Duodenal mucosa (tissue), 2 donors: ENCODE data around the gene SLN.

Source experiments
- H3K27ac ChIP-seq: one replicate; pipeline ENCODE4 v1.7.0; 2013; ENCODE audit warnings: low read depth, low read length
- H3K27me3 ChIP-seq, 2 donors: one replicate each; pipeline ENCODE4 v1.7.0; 2013; ENCODE audit warnings: low read length in 2 of 2, control low read depth in 1 of 2; ENCODE audit not compliant: insufficient read depth in 2 of 2, control insufficient read depth in 1 of 2
- H3K36me3 ChIP-seq, 2 donors: one replicate each; pipeline ENCODE4 v1.7.0; 2013; ENCODE audit warnings: low read length in 2 of 2, control low read depth in 1 of 2; ENCODE audit not compliant: insufficient read depth in 2 of 2, control insufficient read depth in 1 of 2
- H3K4me1 ChIP-seq, 2 donors: one replicate each; pipeline ENCODE4 v1.7.0; 2013; ENCODE audit warnings: low read length in 2 of 2, control low read depth in 1 of 2; ENCODE audit not compliant: insufficient read depth in 2 of 2, control insufficient read depth in 1 of 2
- H3K4me3 ChIP-seq, 2 donors: one replicate each; pipeline ENCODE4 v1.7.0; 2013; ENCODE audit warnings: low read length in 2 of 2, low read depth in 1 of 2
- H3K9ac ChIP-seq, 2 donors: one replicate each; pipeline ENCODE4 v1.7.0; 2013; ENCODE audit warnings: low read length in 2 of 2, low read depth in 1 of 2
- H3K9me3 ChIP-seq, 2 donors: one replicate each; pipeline ENCODE4 v1.7.0; 2013; ENCODE audit warnings: low read length in 2 of 2, control low read depth in 1 of 2; ENCODE audit not compliant: control insufficient read depth in 1 of 2

The SLN gene

GRCh38 chr11:107743191-107743590 lies 31.3 kb upstream of the SLN start:
- Histone ChIP-seq H3K27ac (no peak overlapping the region), H3K9ac (no peak overlapping the region), H3K4me1 (no peaks in the 10 kb centered on the region), H3K9me3 (no peaks in the 10 kb centered on the region), H3K27me3 (no peaks in the 10 kb centered on the region), H3K36me3 (no peaks in the 10 kb centered on the region), H3K4me3 (no peak overlapping the region)

- H3K27ac ChIP-seq, result no peak overlapping the region
These were observed 29.4 kb upstream of the SLN start for GRCh38 chr11:107741044-107741823.

GRCh38 chr11:107740271-107740670 lies 28.4 kb upstream of the SLN start:
- Histone ChIP-seq H3K27ac (no peak overlapping the region), H3K27me3 (no peaks in the 10 kb centered on the region), H3K9me3 (no peaks in the 10 kb centered on the region), H3K36me3 (no peaks in the 10 kb centered on the region), H3K4me1 (no peaks in the 10 kb centered on the region), H3K9ac (no peak overlapping the region), H3K4me3 (no peak overlapping the region)

More at GRCh38 chr11:107741044-107741823, 29.4 kb upstream of the SLN start:
- no peaks in the 10 kb centered on the region for H3K36me3 ChIP-seq
- H3K9ac ChIP-seq, result no peak overlapping the region
- no peaks in the 10 kb centered on the region for H3K4me1 ChIP-seq
- H3K4me3 ChIP-seq, result no peak overlapping the region
- H3K9me3 ChIP-seq, result no peaks in the 10 kb centered on the region
- H3K27me3 ChIP-seq, result no peaks in the 10 kb centered on the region

- Histone ChIP-seq H3K9me3 (no peaks in the 10 kb centered on the region), H3K9ac (no peak overlapping the region), H3K36me3 (no peaks in the 10 kb centered on the region), H3K4me3 (no peak overlapping the region), H3K27ac (no peak overlapping the region), H3K4me1 (no peaks in the 10 kb centered on the region), H3K27me3 (no peaks in the 10 kb centered on the region)
These were observed 24.7 kb upstream of the SLN start for GRCh38 chr11:107736546-107736945.

GRCh38 chr11:107733518-107733917 lies 21.7 kb upstream of the SLN start:
- Histone ChIP-seq H3K27ac (no peak overlapping the region), H3K36me3 (no peaks in the 10 kb centered on the region), H3K4me1 (no peaks in the 10 kb centered on the region)

GRCh38 chr11:107732689-107733051 lies 20.8 kb upstream of the SLN start:
- Histone ChIP-seq H3K27ac (no peak overlapping the region), H3K4me3 (no peak overlapping the region), H3K4me1 (no peaks in the 10 kb centered on the region), H3K27me3 (no peaks in the 10 kb centered on the region), H3K9me3 (no peaks in the 10 kb centered on the region), H3K36me3 (no peaks in the 10 kb centered on the region), H3K9ac (no peak overlapping the region)

More at GRCh38 chr11:107733518-107733917, 21.7 kb upstream of the SLN start:
- H3K9ac ChIP-seq, result no peak overlapping the region
- H3K9me3 ChIP-seq, result no peaks in the 10 kb centered on the region
- no peak overlapping the region for H3K4me3 ChIP-seq
- no peaks in the 10 kb centered on the region for H3K27me3 ChIP-seq

GRCh38 chr11:107731941-107732688 lies 20.3 kb upstream of the SLN start:
- H3K27ac ChIP-seq, result no peak overlapping the region
- H3K9ac ChIP-seq, result no peak overlapping the region
- H3K9me3 ChIP-seq, result no peaks in the 10 kb centered on the region
- no peaks in the 10 kb centered on the region for H3K36me3 ChIP-seq
- no peak overlapping the region for H3K4me3 ChIP-seq
- no peaks in the 10 kb centered on the region for H3K4me1 ChIP-seq
- H3K27me3 ChIP-seq, result no peaks in the 10 kb centered on the region

- H3K4me3 ChIP-seq, result no peak overlapping the region
- H3K9me3 ChIP-seq, result no peaks in the 10 kb centered on the region
- H3K4me1 ChIP-seq, result no peaks in the 10 kb centered on the region
- no peaks in the 10 kb centered on the region for H3K27me3 ChIP-seq
- H3K9ac ChIP-seq, result no peak overlapping the region
- no peaks in the 10 kb centered on the region for H3K36me3 ChIP-seq
- no peak overlapping the region for H3K27ac ChIP-seq
These were observed 10.8 kb upstream of the SLN start for GRCh38 chr11:107722662-107723061.

GRCh38 chr11:107721207-107721606 lies 9.4 kb upstream of the SLN start:
- Histone ChIP-seq H3K9ac (no peak overlapping the region), H3K9me3 (no peaks in the 10 kb centered on the region), H3K36me3 (no peaks in the 10 kb centered on the region), H3K27me3 (no peaks in the 10 kb centered on the region), H3K4me3 (no peak overlapping the region), H3K27ac (no peak overlapping the region), H3K4me1 (no peaks in the 10 kb centered on the region)

GRCh38 chr11:107720303-107720774 lies 8.5 kb upstream of the SLN start:
- H3K4me1 ChIP-seq, result no peaks in the 10 kb centered on the region
- H3K27ac ChIP-seq, result no peak overlapping the region
- H3K27me3 ChIP-seq, result no peaks in the 10 kb centered on the region
- no peak overlapping the region for H3K4me3 ChIP-seq
- H3K36me3 ChIP-seq, result no peaks in the 10 kb centered on the region
- no peaks in the 10 kb centered on the region for H3K9me3 ChIP-seq
- no peak overlapping the region for H3K9ac ChIP-seq
